ENCODE data around the gene RIMBP3C.
"Not testable (repeated sequence)": the region's sequence is repeated elsewhere in the genome, so short reads cannot be mapped to it uniquely, and the experiment has no call there.

RIMBP3C gene

DNA sequence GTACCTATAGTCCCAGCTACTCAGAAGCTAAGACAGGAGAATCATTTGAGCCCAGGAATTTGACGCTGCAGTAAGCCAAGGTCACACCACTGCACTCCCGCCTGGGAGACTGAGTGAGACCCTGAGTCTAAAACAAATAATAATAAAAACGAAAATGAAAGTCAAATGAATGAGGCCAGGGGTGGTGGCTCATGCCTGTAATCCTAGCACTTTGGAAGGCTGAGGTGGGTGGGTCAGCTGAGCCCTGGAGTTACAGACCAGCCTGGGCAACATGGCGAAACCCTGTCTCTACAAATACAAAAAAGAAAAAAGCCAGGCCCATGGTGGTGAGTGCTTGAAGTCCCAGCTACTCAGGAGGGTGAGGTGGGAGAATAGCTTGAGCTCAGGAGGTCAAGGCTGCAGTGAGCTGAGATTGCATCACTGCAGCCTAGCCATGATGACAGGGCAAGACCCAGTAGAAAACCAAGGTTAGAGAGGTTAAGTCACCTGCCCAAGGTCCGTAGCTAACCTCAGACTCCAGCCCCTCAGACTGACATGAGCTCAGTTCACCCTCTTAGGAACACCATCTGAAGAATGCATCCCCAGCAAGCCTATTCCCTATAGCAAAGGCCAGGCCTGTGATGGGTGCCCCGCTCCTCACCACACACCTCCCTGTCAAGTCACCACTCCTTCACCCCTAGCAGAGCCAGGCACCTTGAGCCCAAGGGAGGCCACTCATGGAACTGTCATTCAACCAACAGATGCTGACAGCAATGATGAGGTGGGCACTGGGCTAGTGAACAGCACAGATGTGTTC, 24.4 kb downstream of the RIMBP3C start:
- DNase-seq = not testable (repeated sequence)

DNA sequence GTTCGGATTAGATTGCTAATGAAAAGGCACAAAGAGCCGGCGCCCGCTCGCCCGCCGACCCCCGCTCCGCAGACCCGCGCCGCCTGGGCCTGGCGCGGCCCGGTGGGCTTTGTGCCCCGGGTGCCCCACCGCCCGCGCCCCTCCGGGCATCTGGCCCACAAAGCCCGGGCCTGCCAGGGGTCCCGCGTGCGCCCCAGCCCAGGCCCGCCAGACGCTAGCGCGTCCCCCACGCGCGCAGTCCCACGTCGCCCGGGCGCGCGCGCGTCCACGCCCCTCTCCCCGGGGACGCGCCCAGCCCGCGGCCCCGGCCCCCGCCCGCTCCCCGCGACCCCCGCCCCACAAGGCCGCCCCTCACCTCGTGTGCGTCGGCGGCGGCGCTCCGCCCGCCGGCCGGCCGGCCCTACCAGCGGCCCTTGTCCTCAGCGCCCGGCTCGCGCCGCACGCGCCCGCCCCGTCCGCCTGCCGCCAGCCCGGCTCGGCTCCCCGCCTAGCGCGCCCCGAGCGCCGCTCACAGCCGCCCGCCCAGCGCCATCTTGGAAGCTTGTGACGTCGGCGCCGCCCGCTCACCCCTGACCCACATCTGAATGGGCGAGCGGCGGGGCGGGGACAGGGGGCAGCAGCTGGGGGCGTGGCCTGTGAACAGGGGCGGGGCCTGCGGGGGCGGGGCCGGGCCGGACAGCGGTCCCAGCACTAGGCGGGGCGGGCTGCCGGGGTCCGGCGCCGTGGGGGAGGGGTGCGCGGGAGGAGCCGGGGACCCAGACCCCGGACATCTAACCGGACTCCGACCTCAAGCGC, 34.1 kb downstream of the RIMBP3C start:
- not testable (repeated sequence) for DNase-seq

DNA sequence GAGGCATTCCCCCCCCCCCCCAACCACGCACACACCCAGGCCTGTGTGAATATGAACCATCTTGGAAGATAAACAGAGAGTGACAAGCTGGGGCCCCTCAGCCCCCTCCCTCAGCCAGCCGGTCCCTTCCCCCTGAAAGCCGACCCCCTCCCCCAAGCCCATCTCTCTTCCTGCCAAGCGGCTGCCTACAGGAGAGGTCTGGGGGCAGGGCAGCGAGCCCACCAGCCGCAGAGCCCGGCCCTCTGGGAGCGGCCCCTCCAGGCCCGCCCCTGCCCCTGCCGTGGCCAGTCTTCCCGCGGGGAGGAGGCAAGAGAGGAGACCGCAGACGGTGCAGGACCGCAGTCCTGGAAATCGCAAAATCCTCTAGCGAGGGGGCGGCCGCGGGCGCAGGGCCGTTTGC, 34.7 kb downstream of the RIMBP3C start:
- not testable (repeated sequence) for DNase-seq

DNA sequence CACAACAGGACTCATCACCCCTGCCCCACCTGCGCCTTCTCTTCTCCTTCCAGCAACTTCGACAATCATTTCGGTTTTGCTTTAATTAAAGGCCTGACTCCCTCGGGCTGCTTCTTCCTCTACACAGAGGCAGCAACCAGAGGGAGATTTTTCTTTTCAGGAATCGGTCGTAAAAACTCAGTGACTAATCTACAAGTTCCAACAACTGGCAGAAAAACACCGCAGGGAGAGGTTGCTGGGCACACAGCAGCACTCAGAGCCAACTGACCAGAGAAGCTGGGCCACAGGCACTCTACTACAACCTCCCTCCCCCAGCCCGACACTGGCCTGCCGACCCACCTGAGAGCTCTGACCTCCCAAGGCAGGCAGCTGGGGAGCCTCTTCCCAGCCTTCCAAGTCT, 36.0 kb downstream of the RIMBP3C start:
- DNase-seq = not testable (repeated sequence)

DNA sequence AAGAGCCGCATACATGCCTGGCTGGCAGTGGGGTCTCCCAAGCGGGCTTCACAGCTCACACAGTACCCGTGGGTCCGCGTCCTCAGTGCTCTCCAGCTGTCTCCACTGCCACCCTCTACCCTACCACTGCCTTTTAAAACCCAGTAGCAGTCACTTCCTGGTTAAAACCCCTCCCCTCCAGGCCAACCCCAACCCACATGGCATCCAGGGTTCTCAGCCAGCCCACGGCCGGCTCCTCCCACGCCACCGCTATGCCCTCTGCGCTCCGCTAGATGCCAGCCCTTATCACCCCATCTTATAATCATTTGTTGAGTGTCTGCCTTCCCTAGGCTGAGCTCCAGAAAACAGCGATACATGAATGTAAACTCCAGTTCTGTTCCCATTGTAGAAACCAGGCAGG, 37.1 kb downstream of the RIMBP3C start:
- DNase-seq = not testable (repeated sequence)

DNA sequence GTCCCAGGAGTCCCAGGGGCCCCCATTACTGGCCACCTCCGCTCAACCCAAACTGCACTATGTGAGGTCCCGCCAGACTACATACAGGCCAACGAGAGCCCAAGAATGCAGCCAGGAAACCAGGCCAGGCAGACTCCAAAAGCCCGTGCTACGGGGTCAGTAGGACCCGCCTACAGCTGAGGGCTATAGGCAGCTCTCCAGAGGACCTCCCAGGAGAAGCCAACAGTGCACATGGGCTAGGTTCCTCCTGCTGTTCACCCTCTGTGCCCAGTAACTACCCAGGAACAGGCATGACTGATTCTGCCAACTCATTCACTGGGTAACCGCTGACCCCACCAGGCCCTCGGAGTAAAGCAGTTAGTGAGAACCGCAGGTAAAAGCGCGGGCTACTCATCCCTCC, 39.2 kb downstream of the RIMBP3C start:
- DNase-seq = not testable (repeated sequence)

- DNase-seq = not testable (repeated sequence)
Measured at GRCh38 chr22:21510397-21510796, 40.9 kb downstream of the RIMBP3C start.

DNA sequence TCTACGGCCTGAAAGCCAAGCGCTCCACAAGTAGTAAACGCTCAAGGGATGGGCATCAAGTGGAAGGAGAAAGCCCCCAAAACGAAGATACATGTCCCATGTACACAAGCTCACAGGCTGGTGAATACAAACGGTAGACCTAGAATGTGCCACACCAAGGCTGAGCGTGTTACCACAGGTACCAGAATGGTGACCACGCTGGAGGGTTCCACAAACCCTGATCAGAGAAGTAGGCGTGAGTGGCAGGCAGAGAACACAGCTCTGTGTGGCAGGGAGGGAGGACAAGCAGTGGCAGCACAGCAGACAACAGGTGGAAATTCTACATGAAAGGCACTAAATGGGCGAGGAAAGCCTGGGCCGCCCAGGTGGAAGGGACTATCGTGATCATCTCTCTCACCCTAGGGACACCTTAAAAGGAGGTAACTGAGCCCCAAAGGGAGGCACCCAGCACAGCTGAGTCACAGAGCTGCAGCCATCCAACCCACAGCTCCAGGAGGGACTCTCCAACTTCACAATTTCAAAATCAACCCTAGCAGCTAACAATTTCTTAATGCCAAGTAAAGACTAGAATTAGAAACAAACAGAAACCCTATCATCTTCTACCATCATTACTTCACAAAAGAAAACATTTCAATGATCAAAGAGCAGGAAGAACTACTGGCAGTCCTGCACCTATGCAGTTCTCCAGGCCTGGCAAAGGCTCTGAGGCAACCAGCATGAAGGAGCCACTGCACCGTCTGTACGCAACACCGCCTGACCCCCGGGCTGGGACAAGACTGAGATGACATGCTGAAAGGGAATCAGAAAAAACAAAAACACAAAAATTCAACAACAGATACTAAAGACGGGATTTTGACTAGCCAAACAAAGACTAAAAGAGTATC, 51.4 kb downstream of the RIMBP3C start:
- DNase-seq = not testable (repeated sequence)

DNA sequence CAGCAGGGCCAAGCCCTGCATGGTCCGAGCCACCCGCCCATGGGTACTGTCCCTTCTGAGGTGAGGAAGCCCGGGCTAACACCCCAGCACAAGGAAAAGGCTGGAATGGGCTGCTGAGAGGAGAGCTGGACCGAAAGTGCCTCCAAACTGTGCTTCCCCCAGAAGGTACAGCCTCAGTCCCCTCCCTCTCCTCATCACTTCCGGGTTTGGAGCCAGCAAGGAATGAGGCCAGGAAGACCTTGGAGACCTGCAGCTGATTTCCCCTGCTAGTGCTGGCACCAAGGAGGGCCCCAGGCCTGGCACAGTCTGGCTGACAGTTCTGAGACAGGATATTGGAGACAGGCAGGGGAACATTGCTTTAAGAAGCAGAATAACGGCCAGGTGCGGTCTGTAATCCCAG, 52.8 kb downstream of the RIMBP3C start:
- not testable (repeated sequence) for DNase-seq

DNA sequence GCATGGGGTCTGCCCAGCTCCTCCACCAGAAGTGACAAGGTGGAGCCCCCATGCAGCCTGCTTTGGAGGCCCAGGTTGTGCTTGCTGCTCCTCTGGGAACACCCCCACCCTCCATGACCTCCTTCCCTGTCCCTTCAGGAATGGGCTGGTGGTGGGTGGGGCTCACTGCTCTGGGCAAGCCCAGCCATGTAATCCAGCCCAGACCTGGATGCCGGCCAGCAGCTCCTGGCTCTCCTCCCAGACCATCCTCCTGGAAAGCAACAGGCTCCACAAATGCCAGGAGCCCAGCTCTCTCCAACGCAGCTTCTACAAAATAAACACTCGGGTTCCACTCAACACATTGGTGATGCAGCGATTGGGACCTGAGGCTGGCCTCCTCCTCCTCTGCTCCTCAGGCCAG, 53.3 kb downstream of the RIMBP3C start:
- not testable (repeated sequence) for DNase-seq
